HepG2 (cell line): ENCODE measurements around the gene UQCR10. TPM values are rescaled to one million over a fixed set of nuclear protein-coding genes. Genes with fewer than 3 reads are reported as not detected.

Experiments
- ATAC-seq: fragments of 200-7000 bp; cut with Tn5 transposase; 3 replicates; pipeline ENCODE4 v1.9.1; 2020; ENCODE audit warnings: mild to moderate bottlenecking, moderate library complexity
- BruUV-seq: library from RNA; stranded (reverse); fragments of 400-500 nt; replicated peaks from 2 replicates; lab custom pipeline; 2021; lab: Mats Ljungman, UMichigan
- CTCF ChIA-PET: fragments of 300-600 bp; formaldehyde crosslinking; extraction: SDS; loops from one replicate; lab custom pipeline; 2021; ENCODE audit warnings: low total read pairs, inconsistent platforms, low intra/inter-chr PET ratio; lab: Yijun Ruan, JAX
- POLR2A ChIA-PET: fragments of 350-600 bp; sonication (Branson Sonifier 250); formaldehyde crosslinking; loops from one replicate; lab custom pipeline; 2020; ENCODE audit warnings: antibody characterized with exemption, inconsistent platforms; lab: Yijun Ruan, JAX
- DNase-seq: peaks from one replicate; pipeline ENCODE4 v3.0.0-alpha.2; 2015; ENCODE audit warnings: low spot score
- FAIRE-seq: peaks from 3 replicates; lab custom pipeline; 2011; peaks lifted over from hg19 to GRCh38; lab: Jason Lieb, UNC
- H2AFZ ChIP-seq: one replicate; pipeline ENCODE4 v1.6.1; 2011; ENCODE audit warnings: low read length, inconsistent platforms
- H3K27ac ChIP-seq: fragments of 300-600 bp; 3 replicates; pipeline ENCODE4 v1.8.0; 2011; ENCODE audit warnings: mixed run types, mild to moderate bottlenecking, mixed read lengths, low read length, inconsistent platforms; ENCODE audit not compliant: insufficient read depth; ENCODE audit errors: extremely low read length
- H3K27me3 ChIP-seq, 2 experiments: fragments of 200-600 bp in 1 of 2; 2 replicates in 1 of 2; 3 replicates in 1 of 2; pipeline versions ENCODE4 v1.6.0 to v1.8.0; 2011; ENCODE audit warnings: low read length in 2 of 2, mild to moderate bottlenecking in 2 of 2, moderate library complexity in 2 of 2, inconsistent platforms in 1 of 2; ENCODE audit not compliant: insufficient read depth in 2 of 2, control insufficient read depth in 1 of 2
- H3K36me3 ChIP-seq, 2 experiments: fragments of 200-600 bp in 1 of 2; replicated peaks in 1 of 2; 2 replicates in 1 of 2; 3 replicates in 1 of 2; pipeline versions ENCODE4 v1.5.1 to v1.8.0; 2011; ENCODE audit warnings: low read length in 2 of 2, inconsistent platforms in 1 of 2; ENCODE audit not compliant: insufficient read depth in 2 of 2, control insufficient read depth in 1 of 2
- H3K4me1 ChIP-seq: 2 replicates; pipeline ENCODE4 v1.5.1; 2012; ENCODE audit warnings: low read length, inconsistent platforms; ENCODE audit not compliant: insufficient read depth
- H3K4me2 ChIP-seq: 2 replicates; pipeline ENCODE4 v1.6.0; 2011; ENCODE audit warnings: low read depth, low read length, inconsistent platforms
- H3K4me3 ChIP-seq, 3 experiments: fragments of 200-600 bp in 1 of 3; sonication (generic), shearing (Covaris generic) in 1 of 3; replicated peaks in 1 of 3; 2 replicates each; pipeline ENCODE4 v1.5.1; 2011 to 2016; ENCODE audit warnings: low read length in 3 of 3, inconsistent platforms in 2 of 3, low read depth in 2 of 3, mild to moderate bottlenecking in 2 of 3, control low read depth in 1 of 3, mixed read lengths in 1 of 3; ENCODE audit not compliant: insufficient read depth in 1 of 3
- H3K79me2 ChIP-seq: one replicate; pipeline ENCODE4 v1.6.1; 2011; ENCODE audit warnings: low read length, inconsistent platforms; ENCODE audit not compliant: insufficient read depth
- H3K9ac ChIP-seq: 2 replicates; pipeline ENCODE4 v1.6.0; 2011; ENCODE audit warnings: mild to moderate bottlenecking, low read depth, low read length, inconsistent platforms; ENCODE audit not compliant: insufficient read depth
- H3K9me3 ChIP-seq: 2 replicates; pipeline ENCODE4 v1.5.1; 2012; ENCODE audit warnings: mild to moderate bottlenecking, low read length
- H4K20me1 ChIP-seq: 2 replicates; pipeline ENCODE4 v1.6.0; 2011; ENCODE audit warnings: inconsistent platforms, mild to moderate bottlenecking, low read length, moderate library complexity; ENCODE audit not compliant: insufficient read depth
- AFF4 ChIP-seq: sonication (generic); formaldehyde crosslinking; IDR thresholded peaks from 2 replicates; pipeline ENCODE4 v1.4.0; 2020; ENCODE audit warnings: missing genetic modification reagents
- BRF2 ChIP-seq: sonication (generic); formaldehyde crosslinking; IDR thresholded peaks from 2 replicates; pipeline ENCODE4 v1.8.1; 2022; ENCODE audit warnings: mild to moderate bottlenecking, missing genetic modification reagents
- CEBPG ChIP-seq: IDR thresholded peaks from 2 replicates; pipeline ENCODE4 v1.6.1; 2016
- CREB3 ChIP-seq: sonication (generic); formaldehyde crosslinking; IDR thresholded peaks from 2 replicates; pipeline ENCODE4 v1.5.0; 2020; ENCODE audit warnings: missing genetic modification reagents
- KMT2A ChIP-seq: sonication (generic); formaldehyde crosslinking; IDR thresholded peaks from 2 replicates; pipeline ENCODE4 v1.4.0; 2020; ENCODE audit warnings: missing genetic modification reagents
- REPIN1 ChIP-seq: sonication (generic); formaldehyde crosslinking; IDR thresholded peaks from 2 replicates; pipeline ENCODE4 v1.8.0; 2022; ENCODE audit warnings: missing genetic modification reagents, low read depth, mild to moderate bottlenecking, borderline replicate concordance
- THAP11 ChIP-seq: IDR thresholded peaks from 2 replicates; pipeline ENCODE4 v1.6.1; 2016; ENCODE audit warnings: missing biosample characterization, missing genetic modification reagents
- THYN1 ChIP-seq: sonication (generic); formaldehyde crosslinking; IDR thresholded peaks from 2 replicates; pipeline ENCODE4 v1.8.1; 2023; ENCODE audit warnings: low read depth, mild to moderate bottlenecking, moderate library complexity, missing genetic modification reagents, borderline replicate concordance
- TRIM24 ChIP-seq: sonication (generic); formaldehyde crosslinking; IDR thresholded peaks from 2 replicates; pipeline ENCODE4 v1.8.0; 2022; ENCODE audit warnings: mild to moderate bottlenecking, missing genetic modification reagents
- ZBTB8A ChIP-seq: sonication (generic); formaldehyde crosslinking; IDR thresholded peaks from 2 replicates; pipeline ENCODE4 v1.4.0; 2020; ENCODE audit warnings: mild to moderate bottlenecking, low read depth, missing genetic modification reagents, borderline replicate concordance
- ZNF570 ChIP-seq: sonication (generic); formaldehyde crosslinking; IDR thresholded peaks from 2 replicates; pipeline ENCODE4 v1.4.0; 2020; ENCODE audit warnings: mild to moderate bottlenecking, missing genetic modification reagents, borderline replicate concordance
- ZNF687 ChIP-seq: sonication (generic); formaldehyde crosslinking; IDR thresholded peaks from 2 replicates; pipeline ENCODE4 v1.5.1; 2020; ENCODE audit warnings: mild to moderate bottlenecking, missing genetic modification reagents, moderate library complexity
- ZNF703 ChIP-seq: sonication (generic); formaldehyde crosslinking; IDR thresholded peaks from 2 replicates; pipeline ENCODE4 v1.5.1; 2020; ENCODE audit warnings: missing genetic modification reagents, mild to moderate bottlenecking, moderate library complexity, borderline replicate concordance
- WGBS: methylation state at CpG from one replicate; pipeline ENCODE4 v1.1.6; 2017; ENCODE audit warnings: low lambda C conversion rate; 5-methylcytosine and 5-hydroxymethylcytosine counted together
- in situ Hi-C: cut with HindIII; loops from 2 replicates; pipeline ENCODE4 v1.10.0; 2017; ENCODE audit warnings: low pct_unique_long_range_greater_than_20kb; ENCODE audit not compliant: extremely low pct_ligation_motif_present
- intact Hi-C: fragments of 100-400 bp; cut with micrococcal nuclease; formaldehyde crosslinking; loops from one replicate; pipeline ENCODE4 v1.10.0; 2022; ENCODE audit not compliant: unreplicated experiment
- polyA plus RNA-seq, 8 experiments: library from polyadenylated mRNA; depleted of rRNA in 3 of 8; stranded (reverse) in 7 of 8; unstranded in 1 of 8; fragments of >200 nt; fragmentation: Illumina TruSeq in 4 of 8; extraction: Trizol in 4 of 8; gene quantifications; 2 replicates each; pipeline versions ENCODE4 v1.2.1 to v1.2.3, GENCODE V29; 2011 to 2016; ENCODE audit warnings: low read depth in 4 of 8, missing spikeins in 1 of 8, mixed read lengths in 1 of 8; ENCODE audit not compliant: insufficient read depth in 1 of 8
- total RNA-seq, 5 experiments: library from RNA; depleted of rRNA; stranded (reverse); fragments of >200 nt; fragmentation: Illumina TruSeq; extraction: Trizol; gene quantifications; 2 replicates each; pipeline ENCODE4 v1.2.3, GENCODE V29; 2016; ENCODE audit warnings: low read depth in 1 of 5

Gene UQCR10
- total and polyA plus RNA-seq, 2 of the 13 experiments (the other 11 are each of a cell fraction or from before 2014, with no cell fraction given): 225 to 232 TPM

- FAIRE-seq (peak; percentile 46), DNase-seq (peak; percentile 33), ATAC-seq (peak; percentile 69)
- Histone ChIP-seq H3K36me3 (peaks cover 0 to 1% of the 10 kb centered on the region in 2 experiments; a peak in 1 of 5 replicates), H3K9me3 (no peaks in the 10 kb centered on the region), H2AFZ (no peak overlapping the region), H3K79me2 (no peaks in the 10 kb centered on the region), H3K4me1 (peaks cover 16% of the 10 kb centered on the region; the same call in 1 of the 2 replicates), H3K27ac (no peak overlapping the region), H3K4me3 (no peak overlapping the region; a peak in 1 of 6 replicates), H4K20me1 (0 out of 2 replicates have a peak, but pooled peaks cover 5% of the 10 kb centered on the region), H3K27me3 (peaks cover 13 to 41% of the 10 kb centered on the region in 2 experiments; a peak in 4 of 5 replicates), H3K9ac (no peak overlapping the region), H3K4me2 (peak overlapping the region; percentile 16; the same call in 1 of the 2 replicates)
- intact Hi-C loops: loop anchor here (1.0 kb wide), 1 partner anchor 278 kb away; no protein-coding TSS in a partner anchor
- no TSS peak for BruUV-seq
- in situ Hi-C loops: no loop called here
- WGBS: 0% methylated on average over 1 of the region's 17 CpGs
- CTCF ChIA-PET: interaction anchor here (1.1 kb wide), 1 partner anchor 278 kb away, joined by 3 read pairs; no protein-coding TSS in a partner anchor
- POLR2A ChIA-PET: no interaction called here
- TF ChIP-seq ZNF687 (peak; percentile 36; the same call in 1 of the 2 replicates), BRF2 (CRISPR knock-in tag) (no peak), REPIN1 (CRISPR knock-in tag) (no peak), ZNF570 (CRISPR knock-in tag) (no peak), THAP11 (CRISPR knock-in tag) (no peak), AFF4 (no peak), ZNF703 (CRISPR knock-in tag) (no peak), CREB3 (no peak), KMT2A (CRISPR knock-in tag) (no peak), ZBTB8A (CRISPR knock-in tag) (no peak), THYN1 (CRISPR knock-in tag) (no peak), CEBPG (CRISPR knock-in tag) (peak; percentile 45; the same call in 1 of the 2 replicates), TRIM24 (CRISPR knock-in tag) (no peak)
Observed at GRCh38 chr22:29727131-29727523, 40.0 kb upstream of the UQCR10 start.
